SU-DHL-6 (cell line): ENCODE data around the gene AFAP1.

Experiments
- EZH2phosphoT487 ChIP-seq: fragments of 200-600 bp; sonication (generic), shearing (Covaris generic); conservative IDR thresholded peaks from 2 replicates; pipeline ENCODE4 v1.6.1; 2018; ENCODE audit warnings: mild to moderate bottlenecking, antibody characterized with exemption, low read length, moderate library complexity, mixed read lengths
- TF ChIP-seq, protein P1 (sequence below): fragments of 200-600 bp; sonication (generic); IDR thresholded peaks from one replicate; pipeline ENCODE4 v1.5.1; 2017; ENCODE audit warnings: antibody characterized with exemption, mild to moderate bottlenecking, low read length, moderate library complexity; ENCODE audit not compliant: insufficient read depth, poor library complexity, severe bottlenecking

DNA sequence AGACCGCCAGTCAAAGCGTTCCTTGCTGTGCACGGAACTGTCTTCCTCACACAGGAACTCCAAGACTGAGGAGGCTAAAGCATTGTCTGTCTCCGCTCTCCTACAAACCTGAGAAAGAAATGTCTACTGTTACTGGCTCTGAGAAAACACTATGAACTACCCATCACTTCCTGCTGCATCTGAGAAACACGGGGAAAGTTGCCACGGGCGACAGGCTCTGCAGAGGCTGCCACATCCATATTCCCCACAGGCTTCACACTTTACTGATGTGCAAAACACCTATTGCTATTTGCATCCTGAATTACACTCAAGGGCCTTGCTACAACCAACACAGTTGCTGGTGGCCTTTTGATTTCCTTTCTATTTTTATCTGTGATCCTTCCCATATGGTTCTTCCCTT lies 59.0 kb downstream of the AFAP1 start:
- TF ChIP-seq, protein P1, sequence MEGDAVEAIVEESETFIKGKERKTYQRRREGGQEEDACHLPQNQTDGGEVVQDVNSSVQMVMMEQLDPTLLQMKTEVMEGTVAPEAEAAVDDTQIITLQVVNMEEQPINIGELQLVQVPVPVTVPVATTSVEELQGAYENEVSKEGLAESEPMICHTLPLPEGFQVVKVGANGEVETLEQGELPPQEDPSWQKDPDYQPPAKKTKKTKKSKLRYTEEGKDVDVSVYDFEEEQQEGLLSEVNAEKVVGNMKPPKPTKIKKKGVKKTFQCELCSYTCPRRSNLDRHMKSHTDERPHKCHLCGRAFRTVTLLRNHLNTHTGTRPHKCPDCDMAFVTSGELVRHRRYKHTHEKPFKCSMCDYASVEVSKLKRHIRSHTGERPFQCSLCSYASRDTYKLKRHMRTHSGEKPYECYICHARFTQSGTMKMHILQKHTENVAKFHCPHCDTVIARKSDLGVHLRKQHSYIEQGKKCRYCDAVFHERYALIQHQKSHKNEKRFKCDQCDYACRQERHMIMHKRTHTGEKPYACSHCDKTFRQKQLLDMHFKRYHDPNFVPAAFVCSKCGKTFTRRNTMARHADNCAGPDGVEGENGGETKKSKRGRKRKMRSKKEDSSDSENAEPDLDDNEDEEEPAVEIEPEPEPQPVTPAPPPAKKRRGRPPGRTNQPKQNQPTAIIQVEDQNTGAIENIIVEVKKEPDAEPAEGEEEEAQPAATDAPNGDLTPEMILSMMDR, result no peak
- no peak for TF ChIP-seq EZH2phosphoT487
